Effector memory CD8-positive, alpha-beta T cell (primary cell): ENCODE measurements around the gene RGS1.
A peak's percentile ranks its signal among the peaks of the same experiment; 100 is the strongest.

ENCODE experiments used
- ATAC-seq: fragments of 150-1000 bp; cut with Tn5 transposase; replicated peaks from 2 replicates; pipeline ENCODE4 v1.10.0; 2021; ENCODE audit warnings: mild to moderate bottlenecking, moderate library complexity
- DNase-seq, 3 experiments: peaks; one replicate each; pipeline ENCODE4 v3.0.0; 2021
- H3K27ac Mint-ChIP-seq, 2 donors: one replicate each; pipeline ENCODE4 v1.8.0; 2022; ENCODE audit warnings: mild to moderate bottlenecking in 2 of 2, mixed read lengths in 2 of 2, moderate library complexity in 2 of 2
- H3K27me3 Mint-ChIP-seq, 2 donors: one replicate each; pipeline ENCODE4 v1.8.0; 2022; ENCODE audit warnings: mixed read lengths in 2 of 2
- H3K36me3 Mint-ChIP-seq: one replicate; pipeline ENCODE4 v1.8.0; 2022; ENCODE audit warnings: mild to moderate bottlenecking, moderate library complexity, mixed read lengths; ENCODE audit not compliant: insufficient read depth
- H3K4me1 Mint-ChIP-seq, 2 donors: one replicate each; pipeline ENCODE4 v1.8.0; 2022; ENCODE audit warnings: low read depth in 2 of 2, mixed read lengths in 2 of 2
- H3K4me3 Mint-ChIP-seq, 2 donors: one replicate each; pipeline ENCODE4 v1.8.0; 2022; ENCODE audit warnings: mild to moderate bottlenecking in 2 of 2, mixed read lengths in 2 of 2, moderate library complexity in 2 of 2
- H3K9me3 Mint-ChIP-seq, 2 donors: one replicate each; pipeline ENCODE4 v1.8.0; 2022; ENCODE audit warnings: mixed read lengths in 2 of 2

Gene RGS1

DNA sequence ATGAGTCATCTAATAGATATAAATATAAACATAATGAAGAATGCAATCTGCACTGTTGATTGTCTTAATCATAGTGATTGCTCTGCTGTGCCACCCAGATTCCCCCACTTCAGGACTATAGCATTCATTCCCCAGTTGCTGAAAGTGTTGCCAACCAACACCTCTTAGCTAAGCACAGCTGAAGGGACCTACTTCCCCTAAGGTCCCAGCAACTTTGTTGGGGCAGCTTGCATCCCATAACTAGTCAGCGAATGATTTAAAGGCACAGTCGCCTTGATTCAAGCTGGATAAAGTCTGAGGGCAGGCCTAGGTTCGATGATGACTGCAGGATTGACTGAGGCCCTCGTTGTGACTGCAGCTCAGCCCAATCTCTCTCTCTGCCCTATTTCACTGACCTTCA, 14.3 kb upstream of the RGS1 start:
- H3K9me3 Mint-ChIP-seq = no peaks in the 10 kb centered on the region
- H3K27me3 Mint-ChIP-seq = no peaks in the 10 kb centered on the region

DNA sequence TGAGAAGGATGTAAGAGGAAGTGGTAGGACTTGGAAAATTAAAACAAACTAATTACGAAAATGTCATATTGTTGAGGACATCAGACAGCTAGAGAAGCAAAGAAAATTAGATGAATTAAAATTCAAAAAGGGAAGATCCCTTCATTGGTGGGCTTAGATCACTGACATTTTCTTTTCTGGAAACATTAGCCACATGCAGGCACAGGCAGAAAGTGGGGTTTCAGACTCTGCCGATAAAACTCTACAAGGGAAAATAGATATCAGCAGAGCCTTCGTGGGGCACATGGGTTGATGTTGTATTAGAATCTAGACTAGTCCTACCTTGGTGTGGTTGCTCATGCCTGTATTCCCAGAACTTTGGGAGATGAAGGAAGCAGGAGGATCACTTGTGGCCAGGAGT, 12.4 kb upstream of the RGS1 start:
- DNase-seq = no peak
- Mint-ChIP-seq H3K27ac (no peak overlapping the region), H3K4me1 (peaks cover 7 to 24% of the 10 kb centered on the region in 2 donors), H3K27me3 (no peaks in the 10 kb centered on the region), H3K36me3 (no peaks in the 10 kb centered on the region), H3K9me3 (no peaks in the 10 kb centered on the region), H3K4me3 (no peak overlapping the region)
- no peak for ATAC-seq

More for the DNA sequence above, 14.3 kb upstream of the RGS1 start:
- no peak for DNase-seq
- H3K27ac Mint-ChIP-seq = peak overlapping the region in 1 of 2 donors; percentile 35
- no peak for ATAC-seq
- H3K36me3 Mint-ChIP-seq = no peaks in the 10 kb centered on the region
- no peak overlapping the region for H3K4me3 Mint-ChIP-seq
- H3K4me1 Mint-ChIP-seq = peaks cover 7 to 18% of the 10 kb centered on the region in 2 donors

DNA sequence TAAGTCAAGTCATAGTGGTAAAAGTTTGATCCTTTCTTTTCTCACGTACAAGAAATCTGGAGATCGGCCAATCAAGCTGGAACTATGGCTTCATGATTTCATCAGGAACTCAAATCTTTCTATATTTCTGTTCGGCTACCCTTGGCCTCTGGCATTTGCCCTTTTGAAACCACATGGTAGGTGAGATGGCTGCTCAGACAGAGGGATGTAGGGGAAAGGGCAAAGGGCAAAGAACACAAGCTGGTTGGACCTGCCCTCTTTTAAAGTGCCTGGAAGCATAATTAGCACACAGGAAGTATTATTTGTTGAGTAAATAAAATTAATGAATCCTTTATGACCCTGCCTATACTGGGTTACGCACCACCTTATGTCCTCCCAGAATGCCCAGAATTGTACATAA, 11.5 kb upstream of the RGS1 start:
- Mint-ChIP-seq H3K4me1 (peaks cover 7 to 23% of the 10 kb centered on the region in 2 donors), H3K9me3 (no peaks in the 10 kb centered on the region), H3K4me3 (no peak overlapping the region), H3K27me3 (no peaks in the 10 kb centered on the region), H3K36me3 (no peaks in the 10 kb centered on the region), H3K27ac (no peak overlapping the region)
- no peak for DNase-seq
- no peak for ATAC-seq

DNA sequence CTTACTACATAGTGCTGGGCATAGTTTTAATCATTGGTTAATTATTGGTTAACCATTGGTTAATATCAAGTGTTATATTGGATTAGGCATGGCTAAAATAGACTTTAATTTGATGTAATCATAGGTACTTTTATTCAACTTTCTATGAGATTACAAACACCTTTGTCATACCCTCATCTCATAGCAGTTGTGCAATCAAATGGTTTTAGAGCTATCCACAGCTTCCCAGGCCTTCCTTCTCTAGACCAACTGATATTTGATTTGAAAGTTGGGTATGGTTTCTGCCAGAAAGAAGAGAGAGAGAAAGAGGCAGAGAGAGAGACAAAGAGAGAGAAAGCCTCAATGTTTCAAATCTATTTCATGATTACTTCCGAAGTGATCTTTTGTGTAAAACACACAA, 9.6 kb upstream of the RGS1 start:
- Mint-ChIP-seq H3K4me1 (peaks cover 2 to 16% of the 10 kb centered on the region in 2 donors), H3K27me3 (no peaks in the 10 kb centered on the region), H3K36me3 (no peaks in the 10 kb centered on the region), H3K4me3 (peak overlapping the region in 1 of 2 donors; percentile 30), H3K27ac (peak overlapping the region in 1 of 2 donors; percentile 91), H3K9me3 (peaks cover 3 to 10% of the 10 kb centered on the region in 2 donors)
- no peak for DNase-seq
- no peak for ATAC-seq

DNA sequence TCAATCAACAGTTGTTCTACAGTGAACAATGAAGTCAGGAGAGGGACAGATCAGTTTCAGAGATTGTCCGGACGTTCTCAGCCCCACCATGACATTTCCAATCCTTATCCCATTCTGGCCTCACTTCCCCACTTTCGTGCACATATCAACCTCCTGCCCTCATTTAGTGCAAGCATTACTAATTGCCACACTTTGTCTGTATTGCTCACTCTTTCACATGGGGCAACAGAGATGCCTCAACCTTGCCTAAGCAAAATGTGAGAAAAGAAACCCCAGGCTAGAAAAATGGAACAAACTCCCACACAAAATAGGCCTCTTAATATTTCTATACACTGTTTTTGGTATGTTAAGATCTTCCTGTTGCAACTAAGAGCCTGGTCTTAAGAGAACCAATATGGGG, 8.9 kb upstream of the RGS1 start:
- ATAC-seq (no peak), DNase-seq (no peak)
- Mint-ChIP-seq H3K27me3 (no peaks in the 10 kb centered on the region), H3K4me1 (peaks cover 8 to 23% of the 10 kb centered on the region in 2 donors), H3K27ac (no peak overlapping the region), H3K4me3 (no peak overlapping the region), H3K9me3 (peaks cover 3 to 16% of the 10 kb centered on the region in 2 donors), H3K36me3 (no peaks in the 10 kb centered on the region)

DNA sequence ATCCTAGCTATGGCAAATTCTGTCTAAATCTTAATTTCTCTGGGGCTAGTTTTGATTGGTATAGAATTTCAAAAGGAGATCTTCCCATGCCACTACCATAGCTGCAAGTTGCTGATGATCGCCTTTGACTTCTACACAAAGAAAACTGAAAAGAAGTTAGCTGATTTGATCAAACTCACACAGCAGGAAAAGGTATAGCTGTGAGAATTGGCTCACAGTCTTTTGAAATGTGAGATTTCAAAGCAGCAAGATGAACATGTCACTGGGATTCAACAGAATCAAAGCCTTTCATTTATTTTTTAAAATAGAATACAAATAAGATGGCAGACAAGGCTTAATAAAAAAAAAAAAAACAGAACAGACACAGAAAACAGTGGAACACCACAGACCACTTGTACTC, 7.5 kb upstream of the RGS1 start:
- Mint-ChIP-seq H3K9me3 (peaks cover 3 to 16% of the 10 kb centered on the region in 2 donors), H3K36me3 (no peaks in the 10 kb centered on the region), H3K4me3 (no peak overlapping the region), H3K4me1 (peaks cover 21 to 37% of the 10 kb centered on the region in 2 donors), H3K27ac (no peak overlapping the region), H3K27me3 (no peaks in the 10 kb centered on the region)
- no peak for ATAC-seq
- no peak for DNase-seq

DNA sequence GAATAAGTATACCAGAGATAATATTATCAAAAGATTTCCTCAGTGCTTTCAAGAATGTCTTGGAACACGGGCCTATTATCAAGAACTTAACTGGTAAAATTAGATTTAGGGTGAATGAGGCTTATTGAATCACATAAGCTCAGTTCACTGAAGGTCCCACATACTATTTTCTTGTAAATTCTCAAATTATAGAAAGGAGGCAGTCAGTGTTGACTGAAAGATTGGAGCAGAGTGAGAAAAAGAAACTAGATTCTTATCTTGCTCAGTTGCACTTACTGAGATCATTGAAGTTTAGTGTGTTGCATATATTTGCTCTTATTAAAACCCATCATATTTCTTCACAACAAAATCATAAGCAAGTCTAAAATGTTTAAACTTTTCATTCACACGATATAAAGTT, 3.9 kb upstream of the RGS1 start:
- no peak for DNase-seq
- H3K27ac Mint-ChIP-seq = peak overlapping the region; percentile 83 to 100
- no peaks in the 10 kb centered on the region for H3K27me3 Mint-ChIP-seq
- H3K4me3 Mint-ChIP-seq = peak overlapping the region in 1 of 2 donors; percentile 13
- peaks cover 28 to 50% of the 10 kb centered on the region in 2 donors for H3K4me1 Mint-ChIP-seq
- H3K36me3 Mint-ChIP-seq = peaks cover 15% of the 10 kb centered on the region
- peaks cover 3 to 16% of the 10 kb centered on the region in 2 donors for H3K9me3 Mint-ChIP-seq
- ATAC-seq = peak; percentile 16

DNA sequence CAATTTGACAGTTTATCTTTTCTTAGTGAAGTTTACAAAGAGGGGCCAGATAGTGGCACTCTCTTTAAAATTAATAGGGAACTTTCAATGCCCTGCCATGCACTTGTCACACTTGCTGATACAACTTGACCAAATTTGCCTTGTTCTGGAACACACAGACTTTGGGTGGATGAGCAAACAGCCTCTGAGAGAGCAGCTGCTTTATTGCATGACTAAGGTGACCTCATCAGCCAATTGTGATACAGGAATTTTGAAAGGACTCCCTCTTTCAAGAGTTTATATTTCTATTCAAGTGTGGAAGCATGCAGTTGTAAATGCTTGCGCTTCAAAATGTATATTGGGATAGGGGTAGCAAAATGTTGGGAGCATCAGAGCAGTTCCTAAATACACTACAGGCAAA, 2.1 kb upstream of the RGS1 start:
- Mint-ChIP-seq H3K27ac (peak overlapping the region; percentile 35 to 100), H3K4me1 (peaks cover 28 to 52% of the 10 kb centered on the region in 2 donors)

DNA sequence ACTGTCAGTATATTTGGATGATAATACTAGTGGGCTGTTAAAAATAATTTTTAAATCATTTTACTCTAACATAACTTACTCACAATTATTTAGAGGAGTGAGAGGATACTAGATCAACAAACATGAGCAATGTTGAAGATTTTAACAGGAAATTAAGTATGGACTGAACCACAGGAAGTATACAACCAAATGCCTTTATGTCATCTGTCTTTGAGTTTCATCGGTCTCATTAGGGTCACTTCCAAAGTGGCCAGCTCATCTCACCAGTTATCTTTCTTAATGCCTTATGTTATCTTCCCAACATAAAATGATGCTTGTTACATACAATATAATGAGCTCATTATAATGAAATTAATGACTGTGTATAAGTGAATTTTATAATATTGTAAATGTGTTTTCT, 1.5 kb upstream of the RGS1 start:
- H3K27ac Mint-ChIP-seq = peak overlapping the region; percentile 35 to 100
- H3K36me3 Mint-ChIP-seq = peaks cover 39% of the 10 kb centered on the region
- no peak overlapping the region for H3K4me3 Mint-ChIP-seq
- H3K27me3 Mint-ChIP-seq = no peaks in the 10 kb centered on the region
- ATAC-seq = no peak
- no peak for DNase-seq
- H3K4me1 Mint-ChIP-seq = peaks cover 28 to 58% of the 10 kb centered on the region in 2 donors
- H3K9me3 Mint-ChIP-seq = peaks cover 3 to 16% of the 10 kb centered on the region in 2 donors

More for the DNA sequence above, 2.1 kb upstream of the RGS1 start:
- no peak for DNase-seq
- Mint-ChIP-seq H3K27me3 (no peaks in the 10 kb centered on the region), H3K9me3 (peaks cover 3 to 16% of the 10 kb centered on the region in 2 donors), H3K36me3 (peaks cover 33% of the 10 kb centered on the region), H3K4me3 (no peak overlapping the region)
- ATAC-seq = no peak

DNA sequence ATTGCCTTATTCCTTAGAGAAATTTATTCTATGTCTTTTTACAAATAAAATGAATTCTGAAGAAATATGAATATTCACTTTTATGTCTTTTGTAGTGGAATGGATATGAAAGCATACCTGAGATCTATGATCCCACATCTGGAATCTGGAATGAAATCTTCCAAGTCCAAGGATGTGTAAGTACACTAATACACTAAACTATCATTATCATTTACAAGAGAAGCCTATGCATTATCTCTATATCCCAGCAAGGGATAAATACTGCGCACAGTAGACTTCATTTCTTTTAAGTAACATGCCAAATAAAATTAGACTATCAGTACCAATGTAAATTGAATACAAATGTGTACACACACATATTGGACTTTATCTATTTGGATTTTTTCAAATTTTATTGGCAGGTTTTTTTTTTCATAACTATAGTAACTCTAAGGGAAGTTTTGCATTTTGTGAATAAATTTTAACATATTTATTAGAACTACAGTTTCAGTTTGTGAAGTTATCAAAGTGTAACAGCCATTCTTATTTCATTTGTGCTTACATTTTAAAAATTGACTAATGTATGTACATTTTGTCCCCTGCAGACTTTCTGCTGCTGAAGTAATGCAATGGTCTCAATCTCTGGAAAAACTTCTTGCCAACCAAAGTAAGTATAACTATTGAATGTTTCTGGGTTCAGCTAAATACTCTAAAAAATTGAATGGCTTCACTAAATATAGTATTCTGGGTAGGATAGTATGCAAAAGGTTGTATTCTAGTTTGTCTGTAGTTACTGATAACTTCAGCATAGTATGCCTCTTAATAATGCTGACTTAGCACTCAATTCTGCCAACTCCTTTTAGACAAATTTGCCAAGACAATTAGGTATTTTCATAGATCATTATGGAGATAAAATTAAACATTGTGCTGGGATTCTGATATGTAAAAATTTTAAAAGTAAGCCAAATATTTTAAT, 894 bp downstream of the RGS1 start:
- Mint-ChIP-seq H3K4me3 (peak overlapping the region; percentile 79 to 87), H3K27ac (peak overlapping the region; percentile 96 to 100), H3K36me3 (peaks cover 57% of the 10 kb centered on the region), H3K4me1 (peaks cover 25 to 59% of the 10 kb centered on the region in 2 donors), H3K27me3 (no peaks in the 10 kb centered on the region), H3K9me3 (peaks cover 0 to under 1% of the 10 kb centered on the region in 2 donors)
- ATAC-seq (no peak), DNase-seq (no peak)

DNA sequence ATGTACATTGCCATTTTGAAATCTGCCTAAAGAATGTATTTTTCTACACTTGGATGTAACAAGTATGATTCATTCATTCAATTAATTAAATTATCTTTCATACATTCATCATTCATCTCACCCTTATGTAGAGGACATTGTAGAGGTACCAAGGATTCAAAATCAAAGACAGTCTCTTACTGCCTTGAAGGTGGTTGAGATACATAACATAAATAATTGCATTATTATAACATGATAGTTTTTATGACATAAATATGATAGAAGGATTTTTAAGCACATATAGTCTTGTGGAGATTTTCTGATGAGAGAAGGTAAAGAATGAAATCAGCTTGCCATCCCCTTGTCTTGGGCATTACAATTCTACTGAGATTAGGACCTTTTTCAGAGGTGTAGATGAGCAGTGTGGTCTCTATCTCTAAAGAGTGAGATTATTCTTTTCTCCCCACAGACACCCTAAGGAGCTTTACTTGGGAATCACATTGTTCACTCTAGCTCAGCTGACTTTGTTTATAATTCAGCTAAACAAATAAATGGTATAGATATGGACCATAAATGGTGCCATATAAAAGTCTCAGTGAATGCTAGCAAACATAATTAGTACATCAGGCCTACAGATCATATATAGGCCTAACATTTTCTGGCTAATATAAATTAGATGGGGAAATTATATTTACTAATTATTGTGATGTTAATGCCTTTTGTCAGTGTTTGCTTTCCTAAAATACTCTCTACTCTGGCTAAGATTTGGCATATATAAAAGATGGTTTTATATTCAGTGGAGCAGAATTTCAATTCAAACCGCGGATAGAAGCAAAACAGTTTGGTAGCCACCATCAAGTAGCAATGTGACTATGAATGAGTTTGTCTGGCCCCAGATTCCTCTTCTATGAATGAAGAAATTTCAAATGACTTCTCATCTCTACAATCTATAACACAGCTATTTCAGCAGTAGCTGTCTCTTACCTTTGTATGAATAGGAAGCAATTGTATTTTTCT, 1.9 kb downstream of the RGS1 start:
- Mint-ChIP-seq H3K4me3 (peak overlapping the region; percentile 79 to 87), H3K27ac (peak overlapping the region; percentile 96 to 100)
- DNase-seq = no peak

DNA sequence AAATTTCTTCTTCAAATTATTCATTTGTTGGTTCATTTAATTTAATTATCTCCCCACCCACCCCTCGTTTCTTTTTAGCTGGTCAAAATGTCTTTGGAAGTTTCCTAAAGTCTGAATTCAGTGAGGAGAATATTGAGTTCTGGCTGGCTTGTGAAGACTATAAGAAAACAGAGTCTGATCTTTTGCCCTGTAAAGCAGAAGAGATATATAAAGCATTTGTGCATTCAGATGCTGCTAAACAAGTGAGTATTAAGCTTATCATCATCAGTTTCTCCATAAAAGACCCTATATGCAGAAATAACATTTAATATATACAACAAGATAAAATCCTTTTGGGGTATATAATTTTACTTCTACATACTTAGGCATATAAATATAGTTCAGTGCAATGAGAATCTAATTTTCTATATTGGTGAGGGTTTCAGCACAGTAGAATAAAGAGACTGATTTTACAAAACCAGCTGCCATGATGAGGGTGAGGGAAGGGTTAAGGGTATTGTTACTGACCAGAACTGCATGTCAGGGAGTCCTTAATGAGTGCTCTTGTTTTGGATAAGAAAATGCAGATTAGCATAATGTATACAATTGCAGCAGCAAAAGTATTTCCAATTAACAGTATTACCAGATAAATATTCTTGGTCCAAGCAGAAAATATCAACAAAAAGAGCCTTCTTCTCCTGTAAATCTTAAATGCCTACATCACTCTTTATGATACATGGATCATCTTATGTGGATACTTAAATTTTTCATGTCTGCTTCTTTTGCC, 2.8 kb downstream of the RGS1 start:
- no peaks in the 10 kb centered on the region for H3K27me3 Mint-ChIP-seq
- H3K27ac Mint-ChIP-seq = peak overlapping the region; percentile 96 to 100
- no peaks in the 10 kb centered on the region for H3K9me3 Mint-ChIP-seq
- peaks cover 11 to 40% of the 10 kb centered on the region in 2 donors for H3K4me1 Mint-ChIP-seq
- peak overlapping the region; percentile 79 to 87 for H3K4me3 Mint-ChIP-seq
- no peak for DNase-seq
- no peak for ATAC-seq
- H3K36me3 Mint-ChIP-seq = peaks cover 59% of the 10 kb centered on the region

More for the DNA sequence above, 1.9 kb downstream of the RGS1 start:
- no peak for ATAC-seq
- Mint-ChIP-seq H3K27me3 (no peaks in the 10 kb centered on the region), H3K36me3 (peaks cover 59% of the 10 kb centered on the region), H3K9me3 (no peaks in the 10 kb centered on the region), H3K4me1 (peaks cover 15 to 49% of the 10 kb centered on the region in 2 donors)
